ENCODE results near the gene INF2.

Gene INF2

GRCh38 chr14:104691546-104692260, 2.3 kb downstream of the INF2 start:
- DNase-seq: no peak

- DNase-seq: no peak
Measured at GRCh38 chr14:104692261-104692938, 3.0 kb downstream of the INF2 start.

- DNase-seq: no peak
Measured at GRCh38 chr14:104692939-104693315, 3.5 kb downstream of the INF2 start.

- no peak for DNase-seq
Measured at GRCh38 chr14:104693482-104694431, 4.3 kb downstream of the INF2 start.

- no peak for DNase-seq
Measured at GRCh38 chr14:104694475-104694950, 5.1 kb downstream of the INF2 start.

GRCh38 chr14:104694991-104695659, 5.7 kb downstream of the INF2 start:
- peak; percentile 57 for DNase-seq

GRCh38 chr14:104695660-104696000, 6.2 kb downstream of the INF2 start:
- no peak for DNase-seq

GRCh38 chr14:104696671-104697316, 7.4 kb downstream of the INF2 start:
- no peak for DNase-seq

GRCh38 chr14:104697317-104697703, 7.9 kb downstream of the INF2 start:
- no peak for DNase-seq

- DNase-seq: no peak
Measured at GRCh38 chr14:104697892-104698583, 8.6 kb downstream of the INF2 start.

- DNase-seq: no peak
Measured at GRCh38 chr14:104698688-104699425, 9.4 kb downstream of the INF2 start.

- no peak for DNase-seq
Measured at GRCh38 chr14:104699426-104699748, 10.0 kb downstream of the INF2 start.

GRCh38 chr14:104700225-104700651, 10.8 kb downstream of the INF2 start:
- DNase-seq: no peak

- no peak for DNase-seq
Measured at GRCh38 chr14:104700747-104701217, 11.4 kb downstream of the INF2 start.

GRCh38 chr14:104701383-104702076, 12.1 kb downstream of the INF2 start:
- DNase-seq: no peak

GRCh38 chr14:104702106-104702505, 12.7 kb downstream of the INF2 start:
- no peak for DNase-seq

- DNase-seq: no peak
Measured at GRCh38 chr14:104702673-104703072, 13.3 kb downstream of the INF2 start.

- no peak for DNase-seq
Measured at GRCh38 chr14:104703269-104703668, 13.9 kb downstream of the INF2 start.

- DNase-seq: no peak
Measured at GRCh38 chr14:104704252-104704651, 14.8 kb downstream of the INF2 start.

GRCh38 chr14:104705340-104706047, 16.1 kb downstream of the INF2 start:
- no peak for DNase-seq
